GM10248 (cell line): ENCODE measurements around the gene CAB39.

Source experiments
- CTCF ChIA-PET: fragments of 300-600 bp; sonication (Branson Sonifier 250); formaldehyde crosslinking; extraction: SDS; loops from one replicate; lab custom pipeline; 2021; ENCODE audit warnings: antibody characterized with exemption; lab: Yijun Ruan, JAX
- POLR2A ChIA-PET: fragments of 350-650 bp; sonication (Branson Sonifier 250); formaldehyde crosslinking; extraction: SDS; loops from one replicate; lab custom pipeline; 2020; ENCODE audit warnings: antibody characterized with exemption; lab: Yijun Ruan, JAX
- DNase-seq: peaks from one replicate; pipeline ENCODE4 v3.0.0; 2012; ENCODE audit errors: extremely low spot score
- TF ChIP-seq, protein P1 (sequence below): IDR thresholded peaks from 2 replicates; pipeline ENCODE4 v1.5.1; 2012; ENCODE audit warnings: mild to moderate bottlenecking, low read depth; ENCODE audit errors: extremely low read depth, missing control alignments, control extremely low read depth

CAB39 gene

DNA sequence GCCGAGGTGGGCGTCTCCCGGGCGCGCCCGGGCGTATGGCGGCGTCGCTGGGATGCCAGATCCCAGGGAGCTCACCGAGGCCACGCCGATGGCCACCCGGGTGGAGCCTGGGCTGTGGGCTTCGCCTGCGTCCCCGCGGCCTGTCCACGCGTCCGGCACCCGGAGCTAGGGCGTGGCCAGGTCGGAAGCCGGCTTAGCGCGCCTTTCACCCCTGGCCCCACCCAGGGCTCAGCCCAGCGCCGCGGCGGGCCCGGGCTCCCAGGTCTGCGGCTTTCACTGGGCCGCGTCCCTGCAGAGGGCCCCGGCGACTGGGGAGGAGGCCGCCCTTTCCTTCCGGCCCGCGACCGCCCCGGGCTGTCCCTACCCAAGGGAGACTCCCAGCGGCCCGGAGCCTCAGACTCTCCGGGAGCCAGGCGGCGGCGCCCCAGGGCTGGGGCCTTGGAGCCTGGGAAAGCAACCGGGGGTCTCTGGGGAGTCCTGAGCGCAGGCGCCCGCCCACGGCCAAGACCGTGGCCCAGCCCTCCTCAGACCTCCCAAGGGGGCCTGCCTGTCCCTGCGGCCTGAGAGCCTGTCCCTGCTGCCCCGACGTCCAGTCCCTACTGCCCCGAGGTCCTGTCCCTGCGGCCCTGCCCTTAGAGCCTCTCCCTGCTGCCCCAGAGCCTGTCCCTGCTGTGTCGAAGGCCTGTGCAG, 115.8 kb downstream of the CAB39 start:
- POLR2A ChIA-PET = no interaction called here
- peak; percentile 69 for DNase-seq
- TF ChIP-seq, protein P1, sequence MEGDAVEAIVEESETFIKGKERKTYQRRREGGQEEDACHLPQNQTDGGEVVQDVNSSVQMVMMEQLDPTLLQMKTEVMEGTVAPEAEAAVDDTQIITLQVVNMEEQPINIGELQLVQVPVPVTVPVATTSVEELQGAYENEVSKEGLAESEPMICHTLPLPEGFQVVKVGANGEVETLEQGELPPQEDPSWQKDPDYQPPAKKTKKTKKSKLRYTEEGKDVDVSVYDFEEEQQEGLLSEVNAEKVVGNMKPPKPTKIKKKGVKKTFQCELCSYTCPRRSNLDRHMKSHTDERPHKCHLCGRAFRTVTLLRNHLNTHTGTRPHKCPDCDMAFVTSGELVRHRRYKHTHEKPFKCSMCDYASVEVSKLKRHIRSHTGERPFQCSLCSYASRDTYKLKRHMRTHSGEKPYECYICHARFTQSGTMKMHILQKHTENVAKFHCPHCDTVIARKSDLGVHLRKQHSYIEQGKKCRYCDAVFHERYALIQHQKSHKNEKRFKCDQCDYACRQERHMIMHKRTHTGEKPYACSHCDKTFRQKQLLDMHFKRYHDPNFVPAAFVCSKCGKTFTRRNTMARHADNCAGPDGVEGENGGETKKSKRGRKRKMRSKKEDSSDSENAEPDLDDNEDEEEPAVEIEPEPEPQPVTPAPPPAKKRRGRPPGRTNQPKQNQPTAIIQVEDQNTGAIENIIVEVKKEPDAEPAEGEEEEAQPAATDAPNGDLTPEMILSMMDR = no peak
- CTCF ChIA-PET = interaction anchor here (0.9 to 5.9 kb wide), 4 partner anchors 11 to 224 kb away, joined by 3 to 50 read pairs (median 4); no protein-coding TSS in a partner anchor

DNA sequence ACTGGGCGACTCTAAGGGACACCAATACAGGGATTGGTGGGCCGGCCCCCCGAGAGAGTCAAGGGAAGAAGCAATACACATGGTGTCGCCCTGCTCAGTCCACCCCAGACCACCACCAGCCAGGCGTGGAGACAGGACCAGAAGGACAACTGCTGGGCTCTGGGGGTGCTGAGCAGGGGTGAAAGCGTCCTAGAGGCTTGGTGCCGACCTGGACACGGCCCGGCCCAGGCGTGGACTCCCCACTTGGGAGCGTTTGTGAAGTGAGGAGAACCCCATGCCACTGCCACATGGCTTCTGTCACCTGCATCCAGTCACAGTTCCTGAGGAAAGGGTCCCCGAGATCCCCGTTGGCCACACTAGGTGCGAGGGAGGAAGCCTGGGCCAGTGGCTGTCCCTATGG, 116.7 kb downstream of the CAB39 start:
- DNase-seq = no peak
- ChIA-PET CTCF (interaction anchor here (1.7 kb wide), 1 partner anchor 223 kb away, joined by 5 read pairs; no protein-coding TSS in a partner anchor), POLR2A (no interaction called here)
- TF ChIP-seq, protein P1 = no peak

DNA sequence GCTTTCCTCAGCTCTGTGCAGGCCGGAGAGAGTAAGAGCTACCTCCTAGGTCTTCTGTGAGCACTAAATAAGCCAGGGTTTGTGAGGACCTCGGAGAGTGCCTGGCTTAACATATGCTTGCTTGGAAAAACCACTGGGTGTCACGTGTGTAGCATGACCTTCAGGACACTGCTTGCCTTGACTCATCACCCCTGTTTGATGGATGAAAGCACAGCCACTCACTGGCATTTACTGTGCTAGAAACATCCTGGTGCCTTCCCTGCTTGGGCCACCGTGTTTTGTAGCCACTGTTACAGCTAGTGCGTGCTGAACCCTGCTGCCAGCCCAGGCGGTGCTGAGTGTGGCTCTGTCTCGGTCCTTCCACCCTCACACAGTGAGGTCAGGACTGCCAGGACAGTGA, 117.3 kb downstream of the CAB39 start:
- TF ChIP-seq, protein P1 = no peak
- DNase-seq = no peak
- POLR2A ChIA-PET = no interaction called here
- CTCF ChIA-PET = interaction anchor here (1.1 to 1.2 kb wide), 2 partner anchors 17 to 24 kb away, joined by 3 to 4 read pairs; no protein-coding TSS in a partner anchor

DNA sequence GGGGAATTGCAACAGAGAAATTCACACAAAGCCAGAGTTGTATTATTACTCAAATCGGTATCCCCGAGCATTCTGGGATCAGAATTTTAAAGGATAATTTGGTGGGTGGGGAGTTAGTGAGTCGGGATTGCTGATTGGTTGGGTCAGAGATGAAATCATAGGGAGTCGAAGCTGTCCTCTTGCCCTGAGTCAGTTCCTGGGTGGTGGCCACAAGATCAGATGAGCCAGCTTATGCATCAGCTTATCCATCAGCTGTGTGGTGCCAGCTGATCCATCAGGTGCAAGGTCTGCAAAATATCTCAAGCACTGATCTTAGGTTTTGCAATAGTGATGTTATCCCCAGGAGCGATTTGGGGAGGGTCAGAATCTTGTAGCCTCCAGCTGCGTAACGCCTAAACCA, 117.8 kb downstream of the CAB39 start:
- TF ChIP-seq, protein P1 = no peak
- POLR2A ChIA-PET = no interaction called here
- DNase-seq = no peak
- CTCF ChIA-PET = interaction anchor here (1.1 to 2.3 kb wide), 6 partner anchors 16 to 157 kb away, joined by 3 to 7 read pairs (median 4); partner anchors contain the start of gene ITM2C

DNA sequence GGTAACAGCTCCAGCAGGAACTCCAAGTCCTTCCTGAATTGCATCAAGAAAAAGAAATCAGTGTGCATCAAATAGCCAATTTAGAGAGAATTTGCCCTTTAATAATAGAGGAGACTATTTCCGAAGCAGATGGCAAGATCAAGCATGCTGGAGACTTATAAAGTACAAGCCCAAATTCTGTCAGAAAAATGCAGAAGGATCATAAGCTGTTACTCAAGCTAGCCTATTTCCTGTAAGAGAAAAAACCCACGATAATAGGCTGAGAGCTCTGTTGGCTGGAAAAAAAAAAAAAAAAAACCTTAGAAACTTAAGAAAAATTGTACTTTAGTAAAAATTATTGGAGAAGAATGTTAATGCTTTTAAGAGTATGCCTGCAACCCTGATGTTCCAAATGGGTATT, 127.7 kb downstream of the CAB39 start:
- no peak for DNase-seq
- ChIA-PET CTCF (interaction anchor here (0.7 to 7.9 kb wide), 12 partner anchors 10 to 212 kb away, joined by 3 to 50 read pairs (median 4); no protein-coding TSS in a partner anchor), POLR2A (interaction anchor here (0.6 to 0.7 kb wide), 3 partner anchors 15 to 613 kb away, joined by 3 to 9 read pairs (median 4); no protein-coding TSS in a partner anchor)
- TF ChIP-seq, protein P1 = no peak

DNA sequence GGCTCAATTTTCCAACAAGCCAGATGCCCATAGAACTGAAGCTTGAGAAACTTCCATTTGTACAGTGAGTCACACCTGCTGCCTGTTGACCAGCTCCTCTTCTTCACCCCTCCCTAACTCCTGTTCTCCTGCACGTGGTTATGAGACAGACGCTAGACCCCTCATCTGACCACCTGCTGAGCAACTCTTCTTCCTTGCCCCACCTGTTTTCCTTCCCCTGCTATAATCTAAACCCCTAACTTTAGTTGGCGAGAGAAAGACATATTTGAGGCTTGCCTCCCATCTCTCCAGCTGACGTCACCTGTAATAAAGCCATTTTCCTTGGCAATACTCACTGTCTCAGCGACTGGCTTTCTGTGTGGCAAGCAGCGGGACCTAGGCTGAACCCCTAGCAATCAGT, 129.8 kb downstream of the CAB39 start:
- ChIA-PET POLR2A (no interaction called here), CTCF (interaction anchor here (1.2 to 7.9 kb wide), 4 partner anchors 10 to 210 kb away, joined by 3 to 50 read pairs (median 5); no protein-coding TSS in a partner anchor)
- DNase-seq = no peak
- TF ChIP-seq, protein P1 = no peak
